GM21423 (cell line): ENCODE measurements around the gene PRSS56.

Experiments
- ATAC-seq: cut with Tn5 transposase; IDR thresholded peaks from one replicate; pipeline ENCODE4 v1.9.1; 2021; ENCODE audit warnings: mild to moderate bottlenecking, moderate library complexity; ENCODE audit not compliant: unreplicated experiment

The PRSS56 gene

DNA sequence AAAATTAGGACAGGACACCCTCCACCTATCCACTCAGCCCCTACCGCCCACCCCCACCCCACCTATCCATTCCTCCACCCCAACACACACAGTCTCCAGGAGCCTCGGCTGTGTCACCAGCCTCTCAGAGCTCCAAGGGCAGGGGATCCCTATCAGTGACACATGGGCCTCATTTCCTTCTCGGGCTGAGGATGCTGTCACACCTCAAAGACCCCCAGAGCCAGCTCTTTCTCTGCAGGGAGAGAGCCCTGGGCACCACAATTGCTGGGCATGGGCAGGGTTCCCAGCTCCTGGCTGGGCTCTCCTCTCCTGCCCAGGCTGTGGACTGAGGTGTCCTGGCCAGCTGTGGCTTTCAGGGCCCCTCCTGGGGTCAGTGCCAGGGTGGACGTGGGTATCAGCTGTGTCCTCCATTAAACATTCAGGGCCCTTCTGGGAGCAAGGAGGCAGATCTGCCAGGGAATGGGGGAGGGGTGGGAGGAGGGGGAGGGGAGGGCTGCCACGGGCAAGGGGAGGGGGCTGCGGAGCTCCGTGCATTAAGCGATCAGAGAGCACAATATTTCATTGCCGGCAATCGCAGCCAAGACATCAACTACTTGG is 18.3 kb upstream of the PRSS56 start:
- no peak for ATAC-seq

DNA sequence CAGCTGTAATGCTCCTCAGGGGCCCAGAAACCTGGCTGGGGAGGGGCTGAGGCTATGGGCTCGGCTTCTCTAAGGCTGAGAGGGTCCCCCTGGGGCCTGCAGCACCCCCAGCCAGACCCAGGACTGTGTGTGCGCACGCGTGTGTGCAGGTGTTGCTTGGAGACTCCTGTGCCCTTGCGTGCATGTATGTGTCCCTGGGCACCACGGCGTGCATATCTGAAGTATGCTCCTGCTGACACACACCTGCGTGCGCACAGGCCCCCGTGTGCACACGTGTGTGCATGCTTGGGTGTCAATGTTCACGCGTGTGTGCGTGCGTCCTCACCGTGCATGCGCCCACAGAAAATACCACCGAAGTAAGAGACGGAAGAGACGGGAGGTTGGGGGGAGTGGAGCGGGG is 17.7 kb upstream of the PRSS56 start:
- ATAC-seq, result no peak

DNA sequence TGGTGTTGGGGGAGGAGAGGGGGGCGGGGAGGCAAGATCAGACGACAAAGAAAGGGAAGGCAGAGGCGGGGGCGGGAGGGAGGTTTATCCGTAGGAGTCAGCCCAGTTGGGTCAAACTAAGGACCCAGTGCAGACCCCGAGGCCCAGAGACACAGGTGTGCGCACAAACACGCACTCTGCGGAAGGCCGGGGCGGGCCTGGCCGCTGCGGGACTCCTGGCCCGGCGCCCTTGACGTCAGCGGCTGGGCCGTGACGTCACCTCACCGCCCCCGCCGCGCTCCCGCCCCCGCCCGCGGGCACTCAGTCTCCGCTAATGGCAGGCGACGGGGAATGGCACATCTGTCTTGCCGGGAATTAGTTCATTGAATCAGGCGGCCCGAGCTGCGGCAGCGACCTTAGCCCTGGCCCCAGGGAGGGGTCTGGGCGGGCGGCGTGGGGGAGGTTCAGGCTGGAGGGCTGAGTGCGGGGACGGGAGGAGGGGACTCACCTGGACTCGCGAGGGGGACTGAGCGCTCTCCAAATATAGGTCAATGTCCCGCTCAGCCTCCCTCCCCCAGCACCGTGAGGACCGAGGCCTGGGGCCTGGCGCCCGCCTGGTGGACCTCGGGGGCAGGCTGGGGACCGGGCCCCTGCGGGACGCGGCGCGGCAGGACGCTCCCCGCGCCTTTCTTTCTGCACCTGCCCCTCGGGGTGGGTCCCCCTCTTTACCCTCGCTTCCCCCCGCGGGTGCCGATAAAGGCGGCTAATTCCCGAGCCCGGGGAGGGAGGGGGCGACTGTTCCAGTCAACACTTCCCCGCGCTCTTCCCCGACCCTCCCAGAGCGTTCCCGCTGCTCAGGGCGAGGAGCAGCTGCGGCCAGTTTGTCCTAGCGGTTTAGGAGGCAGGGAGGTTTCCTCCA is 17.0 kb upstream of the PRSS56 start:
- no peak for ATAC-seq

DNA sequence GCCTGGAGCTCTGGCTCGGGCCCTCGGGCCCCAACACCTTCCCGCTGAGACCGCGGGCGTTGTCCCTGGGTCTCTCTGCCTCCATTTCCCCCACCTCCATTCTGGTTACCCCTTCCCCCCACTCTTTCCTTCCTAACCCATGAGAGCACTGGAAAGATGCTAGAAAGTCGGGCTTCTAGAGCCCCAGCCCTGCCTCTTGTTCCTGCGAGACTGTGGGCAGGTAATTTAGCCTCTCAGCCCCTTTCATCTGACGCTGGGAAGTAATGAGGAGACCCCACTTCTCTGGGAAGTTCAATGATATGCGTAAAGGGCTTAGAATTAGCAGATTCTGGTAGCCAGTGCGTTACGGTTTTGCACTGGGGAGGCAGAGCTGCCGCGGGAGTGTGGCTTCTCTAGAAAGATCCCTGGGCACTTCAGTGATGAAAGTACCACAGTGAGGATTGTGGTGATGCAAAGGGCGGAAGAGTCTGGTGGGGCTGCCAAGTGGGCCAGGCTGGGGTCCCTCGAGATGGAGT is 16.3 kb upstream of the PRSS56 start:
- ATAC-seq, result no peak

DNA sequence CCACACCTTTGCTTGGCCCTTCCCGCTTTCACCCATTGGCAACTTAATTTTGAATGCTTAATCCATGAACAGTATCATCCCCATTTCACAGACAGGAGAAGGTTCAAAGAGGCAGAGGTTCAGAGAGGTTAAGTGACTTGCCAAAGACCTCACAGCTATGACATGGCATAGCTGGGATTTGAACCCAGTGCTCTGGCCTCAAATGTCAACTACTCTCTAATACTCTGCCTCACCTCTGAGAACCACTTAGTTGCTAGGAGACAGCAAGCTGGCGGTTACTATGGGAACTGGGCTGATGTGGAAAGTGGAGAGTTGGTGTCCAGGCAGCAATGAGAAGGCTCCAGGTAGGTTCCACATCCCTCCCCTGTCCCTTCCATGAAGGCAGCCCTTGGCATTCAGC is 15.8 kb upstream of the PRSS56 start:
- no peak for ATAC-seq

DNA sequence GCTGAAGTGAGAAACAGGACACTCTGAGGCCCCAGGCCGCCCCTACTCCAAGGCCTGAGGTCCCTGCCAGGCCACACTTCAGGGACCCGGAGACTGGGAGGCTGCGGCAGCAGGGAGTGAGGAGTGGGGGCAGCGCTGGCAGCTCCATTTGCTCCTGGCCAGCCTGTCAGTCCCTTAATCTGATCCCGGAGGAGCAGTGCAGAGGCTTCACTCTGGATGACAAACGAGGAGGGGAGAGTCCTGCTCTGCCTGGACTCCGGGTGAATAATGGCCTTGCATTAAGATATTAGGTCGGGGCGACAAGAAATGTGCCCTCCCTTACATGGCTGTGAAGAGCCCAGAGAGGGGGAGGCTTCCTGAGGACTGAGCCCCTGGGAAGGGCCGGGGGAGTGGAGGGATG is 14.3 kb upstream of the PRSS56 start:
- ATAC-seq, result no peak

DNA sequence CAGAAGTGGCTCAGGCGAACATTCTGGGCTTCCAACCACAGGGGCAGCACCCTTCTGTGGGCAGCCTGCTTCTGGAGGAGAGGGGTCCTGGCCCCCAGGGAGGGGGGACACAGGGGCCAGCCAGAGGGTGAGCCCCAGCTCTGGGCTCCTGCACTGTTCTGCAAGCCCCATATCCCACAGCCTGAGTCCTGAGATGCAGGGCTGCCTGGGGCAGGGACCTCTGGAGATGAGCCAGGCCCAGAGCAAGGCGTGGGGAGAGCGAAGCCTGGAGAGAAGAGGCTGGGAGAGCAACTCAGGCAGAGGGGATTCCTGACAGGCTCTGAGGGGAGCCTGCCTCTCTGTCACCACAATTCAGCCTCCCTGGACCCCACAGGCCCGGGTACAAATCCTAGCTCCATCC is 13.5 kb upstream of the PRSS56 start:
- no peak for ATAC-seq

DNA sequence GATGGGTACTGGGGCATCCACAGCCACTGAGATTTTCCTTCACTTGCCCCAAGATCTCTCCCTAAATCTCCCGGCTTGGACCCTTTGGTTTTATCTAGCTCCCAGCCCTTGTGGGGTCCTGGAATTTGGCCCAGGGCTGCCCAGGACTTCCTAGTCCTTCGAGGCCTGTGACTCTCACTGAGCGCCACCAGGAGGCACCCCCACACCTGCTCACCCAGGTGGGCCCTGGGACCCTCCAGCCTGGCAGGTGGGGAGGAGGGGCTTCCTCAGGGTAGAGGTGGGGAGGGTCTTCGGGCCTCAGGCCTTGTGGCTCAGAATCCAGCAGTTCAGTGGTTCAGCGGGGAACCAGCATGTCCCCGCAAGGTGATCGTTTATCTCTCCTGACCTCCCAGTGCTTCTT is 11.9 kb upstream of the PRSS56 start:
- ATAC-seq, result no peak

DNA sequence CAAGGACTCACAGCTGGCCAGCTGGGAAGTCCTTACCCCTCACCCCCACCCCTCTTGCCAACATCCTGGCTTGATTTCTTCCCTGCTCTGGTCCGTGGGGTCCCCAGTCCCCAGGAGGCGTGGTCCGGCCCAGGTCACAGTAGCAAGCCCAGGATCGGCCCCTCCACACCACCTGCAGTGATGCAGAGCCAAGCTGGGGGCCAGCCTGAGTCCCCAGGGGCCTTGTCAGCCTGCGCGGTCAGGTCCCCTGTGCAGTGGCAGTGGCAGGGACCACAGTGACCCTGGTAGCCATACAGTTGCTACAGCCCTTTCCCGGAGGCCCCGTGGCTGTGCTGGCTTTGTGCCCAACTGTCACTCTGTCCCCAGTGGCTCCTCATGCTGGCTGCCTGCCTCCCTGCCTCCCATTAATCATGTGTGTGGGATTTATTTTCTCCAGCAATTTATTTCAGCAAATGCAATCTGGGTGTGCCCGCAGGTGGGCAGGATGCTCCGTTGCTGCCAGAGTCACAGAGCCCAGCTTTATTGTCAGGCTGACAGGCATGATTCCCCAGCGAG is 8.8 kb upstream of the PRSS56 start:
- no peak for ATAC-seq

DNA sequence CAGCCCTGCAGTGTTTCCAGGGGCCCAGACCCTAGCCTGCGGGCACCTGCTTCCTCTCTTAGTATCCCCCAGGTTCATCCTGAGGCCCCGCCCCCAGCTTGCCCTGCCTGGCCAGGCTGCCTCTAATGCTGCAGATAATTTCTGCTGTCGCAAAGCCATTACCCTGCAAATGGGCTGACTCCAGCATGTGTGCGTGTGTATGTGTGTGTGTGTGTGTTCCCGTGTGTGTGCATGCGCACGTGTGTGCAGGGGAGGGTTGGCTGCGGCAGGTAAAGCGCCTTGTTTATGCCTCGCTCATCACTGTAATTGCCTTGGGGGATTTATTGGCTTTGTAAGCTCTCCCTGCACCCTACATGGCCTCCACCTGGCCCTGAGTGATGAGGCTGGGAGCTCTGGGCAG is 7.6 kb upstream of the PRSS56 start:
- ATAC-seq, result no peak

DNA sequence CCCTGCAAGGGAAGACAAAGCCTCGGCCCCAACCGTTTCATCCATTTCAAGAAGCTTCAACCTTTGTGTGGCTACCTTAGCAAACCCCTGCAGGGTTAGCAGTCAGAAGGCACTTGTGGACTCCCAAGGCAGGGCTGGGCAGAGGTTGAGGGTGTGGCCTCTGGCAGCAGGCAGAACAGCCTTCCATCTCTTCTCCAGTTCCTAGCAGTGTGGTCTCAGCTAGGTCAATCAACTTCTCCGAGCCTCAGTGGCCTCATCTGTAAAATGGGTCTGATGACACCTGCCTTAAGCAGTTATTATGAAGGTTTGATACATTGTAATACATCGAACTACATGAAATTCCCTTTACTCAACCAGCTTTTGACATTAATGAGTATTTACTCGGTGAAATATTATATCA is 6.8 kb upstream of the PRSS56 start:
- ATAC-seq, result no peak

DNA sequence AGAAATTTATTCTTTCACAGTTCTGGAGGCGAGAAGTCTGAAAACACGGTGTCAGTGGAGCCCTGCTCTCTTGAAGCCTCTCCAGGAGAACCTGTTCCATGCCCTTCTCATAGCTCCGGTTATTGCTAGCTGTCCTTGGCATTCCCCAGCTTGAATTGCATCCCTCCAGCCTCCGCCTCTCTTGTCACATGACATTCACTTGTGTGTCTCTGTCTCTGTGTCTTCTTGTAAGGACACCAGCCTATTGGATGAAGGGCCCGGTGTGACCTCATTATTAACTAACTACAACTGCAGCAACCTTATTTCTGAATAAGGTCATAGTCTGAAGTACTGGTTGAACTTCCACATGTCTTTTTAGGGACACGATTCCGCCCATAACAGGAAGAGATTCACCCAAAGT is 4.5 kb upstream of the PRSS56 start:
- ATAC-seq, result no peak

DNA sequence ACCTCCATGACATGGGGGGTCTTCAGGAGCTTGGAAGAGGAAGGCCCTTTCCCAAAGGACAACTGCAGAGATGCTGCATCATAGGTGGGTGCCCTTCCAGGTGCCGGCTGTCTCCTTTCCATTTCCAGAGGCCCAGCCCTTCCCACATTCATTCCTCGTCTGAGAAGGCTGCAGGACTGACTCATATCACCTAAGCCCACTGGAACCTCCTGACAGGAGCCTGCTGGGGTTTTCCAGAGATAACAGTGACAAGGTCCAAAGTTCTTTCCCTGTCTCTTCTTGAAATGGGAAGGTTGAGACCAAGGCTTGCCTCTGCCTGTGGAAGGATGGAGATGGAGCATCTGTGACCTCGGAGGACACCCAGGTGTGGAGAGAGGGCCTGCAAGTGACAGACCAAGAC is 3.6 kb upstream of the PRSS56 start:
- no peak for ATAC-seq

DNA sequence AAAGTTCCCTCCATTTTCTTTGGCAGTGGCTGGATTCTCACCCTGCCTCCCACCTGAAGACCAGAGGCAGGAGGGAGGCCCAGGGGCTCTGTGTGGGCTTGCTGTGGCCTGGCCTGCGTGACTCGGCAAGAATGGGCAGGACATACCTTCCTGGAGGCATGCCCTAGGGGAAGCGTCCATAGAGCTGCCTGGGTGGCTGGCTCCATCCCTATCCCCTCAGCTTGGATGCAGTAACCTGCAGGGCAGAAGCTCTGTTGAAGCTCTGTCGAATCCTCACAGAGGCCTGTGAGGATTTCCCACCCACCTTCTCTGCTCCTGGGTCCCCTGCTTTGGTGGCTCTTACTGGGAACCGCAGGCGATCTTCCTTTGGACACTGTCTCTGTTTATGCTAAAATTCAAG is 1.3 kb upstream of the PRSS56 start:
- ATAC-seq, result no peak

DNA sequence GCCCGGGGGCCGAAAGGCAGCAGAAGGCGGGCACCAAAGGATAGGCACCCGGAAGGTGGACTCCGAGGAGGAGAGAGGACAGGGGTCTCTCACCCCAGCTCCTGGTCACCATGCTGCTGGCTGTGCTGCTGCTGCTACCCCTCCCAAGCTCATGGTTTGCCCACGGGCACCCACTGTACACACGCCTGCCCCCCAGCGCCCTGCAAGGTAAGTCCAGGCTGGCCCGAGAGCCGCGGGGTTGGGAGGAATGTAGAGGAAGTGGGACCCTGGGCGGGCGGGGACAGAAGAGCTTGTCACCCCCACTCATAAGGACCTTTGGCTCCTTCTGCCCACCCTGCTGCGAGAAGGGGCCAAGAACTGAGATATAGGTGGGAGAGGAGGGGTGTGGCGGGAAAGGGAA is 301 bp downstream of the PRSS56 start:
- ATAC-seq, result no peak

DNA sequence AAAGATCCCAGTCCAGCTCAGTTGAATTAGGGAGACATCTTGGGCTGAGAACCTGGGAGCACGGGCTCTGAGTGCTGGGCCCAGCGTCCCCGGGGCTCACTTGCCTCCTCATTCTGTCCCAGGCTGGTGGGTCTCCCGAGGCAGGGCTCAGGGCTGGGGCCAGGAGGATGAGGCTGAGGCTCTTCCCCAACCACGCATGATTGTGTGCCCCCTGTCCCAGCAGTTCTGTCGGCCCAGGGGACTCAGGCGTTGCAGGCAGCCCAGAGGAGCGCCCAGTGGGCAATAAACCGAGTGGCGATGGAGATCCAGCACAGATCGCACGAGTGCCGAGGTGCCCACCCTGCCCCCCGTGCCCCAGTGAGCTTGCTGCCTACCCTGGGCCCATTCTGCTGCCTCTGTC is 910 bp downstream of the PRSS56 start:
- no peak for ATAC-seq

DNA sequence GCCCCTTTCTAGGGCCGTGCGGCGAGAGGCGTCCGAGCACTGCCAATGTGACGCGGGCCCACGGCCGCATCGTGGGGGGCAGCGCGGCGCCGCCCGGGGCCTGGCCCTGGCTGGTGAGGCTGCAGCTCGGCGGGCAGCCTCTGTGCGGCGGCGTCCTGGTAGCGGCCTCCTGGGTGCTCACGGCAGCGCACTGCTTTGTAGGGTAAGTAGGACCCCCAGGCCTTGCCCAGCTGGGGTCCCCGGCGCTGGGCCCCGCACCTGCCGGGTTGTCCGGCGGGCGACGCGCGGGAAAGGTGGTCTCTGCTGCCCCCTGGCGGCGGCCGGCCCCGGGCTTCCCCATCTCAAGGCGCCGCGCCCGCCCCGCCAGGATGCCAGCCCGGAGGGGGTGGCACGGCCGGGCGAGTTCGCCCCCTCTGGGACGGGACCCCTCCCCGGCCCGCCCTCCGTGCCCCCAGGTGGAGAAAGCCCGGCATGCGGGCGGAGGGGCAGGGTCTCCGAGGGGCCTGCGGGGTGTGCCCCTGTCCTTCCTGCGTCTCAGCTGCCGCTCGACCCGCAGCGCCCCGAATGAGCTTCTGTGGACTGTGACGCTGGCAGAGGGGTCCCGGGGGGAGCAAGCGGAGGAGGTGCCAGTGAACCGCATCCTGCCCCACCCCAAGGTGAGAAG is 1.9 kb downstream of the PRSS56 start:
- ATAC-seq, result peak; percentile 60

DNA sequence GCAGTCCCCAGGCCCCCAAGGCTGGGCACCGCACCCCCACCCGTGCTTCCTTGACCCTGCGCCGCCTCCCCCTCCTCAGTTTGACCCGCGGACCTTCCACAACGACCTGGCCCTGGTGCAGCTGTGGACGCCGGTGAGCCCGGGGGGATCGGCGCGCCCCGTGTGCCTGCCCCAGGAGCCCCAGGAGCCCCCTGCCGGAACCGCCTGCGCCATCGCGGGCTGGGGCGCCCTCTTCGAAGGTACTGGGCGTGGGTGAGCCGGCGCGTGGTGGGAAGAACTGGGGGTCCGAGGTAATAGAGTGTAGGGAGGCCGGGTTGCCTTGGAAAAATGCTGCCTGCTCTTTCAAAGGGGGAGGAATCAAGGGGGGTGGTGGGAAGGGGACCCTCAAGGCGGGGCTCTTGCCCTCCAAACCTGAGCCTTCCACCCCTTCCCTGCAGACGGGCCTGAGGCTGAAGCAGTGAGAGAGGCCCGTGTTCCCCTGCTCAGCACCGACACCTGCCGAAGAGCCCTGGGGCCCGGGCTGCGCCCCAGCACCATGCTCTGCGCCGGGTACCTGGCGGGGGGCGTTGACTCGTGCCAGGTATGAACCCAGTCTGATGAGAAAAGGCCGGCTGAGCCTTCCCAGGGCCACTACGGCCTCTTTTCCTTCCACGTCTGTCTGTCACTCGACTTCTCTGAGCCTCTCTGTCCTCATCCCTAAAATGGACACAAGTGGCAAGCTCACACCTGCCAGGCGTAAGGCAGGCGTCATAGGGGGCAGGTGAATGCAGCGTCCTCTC is 2.6 kb downstream of the PRSS56 start:
- no peak for ATAC-seq

DNA sequence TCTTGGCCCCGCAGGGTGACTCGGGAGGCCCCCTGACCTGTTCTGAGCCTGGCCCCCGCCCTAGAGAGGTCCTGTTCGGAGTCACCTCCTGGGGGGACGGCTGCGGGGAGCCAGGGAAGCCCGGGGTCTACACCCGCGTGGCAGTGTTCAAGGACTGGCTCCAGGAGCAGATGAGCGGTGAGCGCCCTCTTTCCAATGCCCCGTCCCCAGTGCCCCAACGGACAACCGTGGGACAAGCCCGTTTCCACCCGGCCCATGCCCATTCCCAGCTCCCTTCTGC is 3.2 kb downstream of the PRSS56 start:
- no peak for ATAC-seq

DNA sequence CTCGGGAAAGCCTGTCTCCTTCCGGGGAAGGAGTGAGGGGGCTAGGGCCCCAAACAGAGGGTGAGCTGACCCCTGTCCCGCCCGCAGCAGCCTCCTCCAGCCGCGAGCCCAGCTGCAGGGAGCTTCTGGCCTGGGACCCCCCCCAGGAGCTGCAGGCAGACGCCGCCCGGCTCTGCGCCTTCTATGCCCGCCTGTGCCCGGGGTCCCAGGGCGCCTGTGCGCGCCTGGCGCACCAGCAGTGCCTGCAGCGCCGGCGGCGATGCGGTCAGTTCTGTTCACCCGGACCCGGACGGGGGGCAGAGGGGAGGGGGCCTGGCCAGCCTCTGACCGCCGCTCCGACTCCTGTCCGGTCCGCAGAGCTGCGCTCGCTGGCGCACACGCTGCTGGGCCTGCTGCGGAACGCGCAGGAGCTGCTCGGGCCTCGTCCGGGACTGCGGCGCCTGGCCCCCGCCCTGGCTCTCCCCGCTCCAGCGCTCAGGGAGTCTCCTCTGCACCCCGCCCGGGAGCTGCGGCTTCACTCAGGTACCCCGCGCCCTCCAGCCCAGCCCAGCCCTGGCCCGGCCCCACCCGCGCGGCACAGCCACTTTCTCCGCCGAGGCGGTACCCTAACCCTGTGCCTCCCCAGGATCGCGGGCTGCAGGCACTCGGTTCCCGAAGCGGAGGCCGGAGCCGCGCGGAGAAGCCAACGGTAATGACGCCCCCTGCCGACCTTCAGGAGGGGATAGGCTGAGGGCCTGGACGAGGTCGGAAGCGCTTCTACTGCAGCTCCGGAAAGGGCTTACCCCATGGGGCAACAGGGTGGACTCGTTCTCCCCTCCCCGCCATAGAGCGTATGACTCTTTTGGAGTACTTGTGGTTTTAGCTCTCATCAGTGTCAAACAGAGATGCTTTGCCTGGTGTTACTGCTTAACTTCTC is 3.8 kb downstream of the PRSS56 start:
- ATAC-seq, result no peak
